Osteoblast (primary cell): ENCODE data around the gene MACROD2. TPM values are rescaled to one million over a fixed set of nuclear protein-coding genes. Genes with fewer than 3 reads are reported as not detected.

ENCODE experiments used
- DNase-seq: peaks from one replicate; pipeline ENCODE4 v3.0.0; 2011; ENCODE audit warnings: low spot score, mixed read lengths; ENCODE audit not compliant: insufficient read length; ENCODE audit errors: missing footprints
- H2AFZ ChIP-seq: 2 replicates; pipeline ENCODE4 v1.6.0; 2011; ENCODE audit warnings: mild to moderate bottlenecking, low read length
- H3K27ac ChIP-seq: 2 replicates; pipeline ENCODE4 v1.5.1; 2011; ENCODE audit warnings: mild to moderate bottlenecking, low read depth, low read length, moderate library complexity
- H3K27me3 ChIP-seq: 2 replicates; pipeline ENCODE4 v1.6.0; 2012; ENCODE audit warnings: mild to moderate bottlenecking, control low read depth, inconsistent platforms, low read length, moderate library complexity; ENCODE audit not compliant: insufficient read depth
- H3K36me3 ChIP-seq: 2 replicates; pipeline ENCODE4 v1.5.1; 2011; ENCODE audit warnings: mild to moderate bottlenecking, low read length, control low read depth, moderate library complexity; ENCODE audit not compliant: insufficient read depth
- H3K4me1 ChIP-seq: 2 replicates; pipeline ENCODE4 v1.5.1; 2011; ENCODE audit warnings: mild to moderate bottlenecking, low read length, control low read depth, moderate library complexity; ENCODE audit not compliant: insufficient read depth
- H3K4me2 ChIP-seq: 2 replicates; pipeline ENCODE4 v1.6.0; 2011; ENCODE audit warnings: mild to moderate bottlenecking, low read length; ENCODE audit not compliant: insufficient read depth
- H3K4me3 ChIP-seq: fragments of 200-600 bp; sonication (generic); 3 replicates; pipeline ENCODE4 v1.5.1; 2012; ENCODE audit warnings: mild to moderate bottlenecking, low read length, inconsistent platforms; ENCODE audit not compliant: insufficient read depth
- H3K79me2 ChIP-seq: 2 replicates; pipeline ENCODE4 v1.6.0; 2012; ENCODE audit warnings: mild to moderate bottlenecking, low read length, control low read depth, inconsistent platforms; ENCODE audit not compliant: insufficient read depth
- H3K9me3 ChIP-seq: 2 replicates; pipeline ENCODE4 v1.5.1; 2011; ENCODE audit warnings: low read depth, low read length, control low read depth
- H4K20me1 ChIP-seq: 2 replicates; pipeline ENCODE4 v1.6.0; 2012; ENCODE audit warnings: mild to moderate bottlenecking, low read length, control low read depth; ENCODE audit not compliant: insufficient read depth
- total RNA-seq: library from RNA; depleted of rRNA; stranded (reverse); fragments of >200 nt; gene quantifications from 2 replicates; pipeline ENCODE4 v1.2.3, GENCODE V29; 2012
- TF ChIP-seq, protein P1 (sequence below): IDR thresholded peaks from 2 replicates; pipeline ENCODE4 v1.5.1; 2011; ENCODE audit warnings: mild to moderate bottlenecking, low read depth, low read length, moderate library complexity; ENCODE audit errors: extremely low read depth

MACROD2 gene
- total RNA-seq, 1 donor, result 4.0 TPM

GRCh38 chr20:15346657-15347280 lies 1351.5 kb downstream of the MACROD2 start:
- Histone ChIP-seq H3K27ac (no peak overlapping the region), H3K36me3 (no peaks in the 10 kb centered on the region), H3K9me3 (no peaks in the 10 kb centered on the region), H4K20me1 (no peaks in the 10 kb centered on the region), H3K4me3 (no peak overlapping the region), H3K79me2 (no peaks in the 10 kb centered on the region), H3K27me3 (no peaks in the 10 kb centered on the region), H3K4me2 (no peak overlapping the region), H3K4me1 (no peaks in the 10 kb centered on the region), H2AFZ (no peak overlapping the region)
- TF ChIP-seq, protein P1, sequence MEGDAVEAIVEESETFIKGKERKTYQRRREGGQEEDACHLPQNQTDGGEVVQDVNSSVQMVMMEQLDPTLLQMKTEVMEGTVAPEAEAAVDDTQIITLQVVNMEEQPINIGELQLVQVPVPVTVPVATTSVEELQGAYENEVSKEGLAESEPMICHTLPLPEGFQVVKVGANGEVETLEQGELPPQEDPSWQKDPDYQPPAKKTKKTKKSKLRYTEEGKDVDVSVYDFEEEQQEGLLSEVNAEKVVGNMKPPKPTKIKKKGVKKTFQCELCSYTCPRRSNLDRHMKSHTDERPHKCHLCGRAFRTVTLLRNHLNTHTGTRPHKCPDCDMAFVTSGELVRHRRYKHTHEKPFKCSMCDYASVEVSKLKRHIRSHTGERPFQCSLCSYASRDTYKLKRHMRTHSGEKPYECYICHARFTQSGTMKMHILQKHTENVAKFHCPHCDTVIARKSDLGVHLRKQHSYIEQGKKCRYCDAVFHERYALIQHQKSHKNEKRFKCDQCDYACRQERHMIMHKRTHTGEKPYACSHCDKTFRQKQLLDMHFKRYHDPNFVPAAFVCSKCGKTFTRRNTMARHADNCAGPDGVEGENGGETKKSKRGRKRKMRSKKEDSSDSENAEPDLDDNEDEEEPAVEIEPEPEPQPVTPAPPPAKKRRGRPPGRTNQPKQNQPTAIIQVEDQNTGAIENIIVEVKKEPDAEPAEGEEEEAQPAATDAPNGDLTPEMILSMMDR, result no peak
- no peak for DNase-seq

- no peak overlapping the region for H2AFZ ChIP-seq
- H3K9me3 ChIP-seq, result no peaks in the 10 kb centered on the region
- no peaks in the 10 kb centered on the region for H3K79me2 ChIP-seq
- TF ChIP-seq, protein P1, result no peak
- H3K27me3 ChIP-seq, result no peaks in the 10 kb centered on the region
- H3K36me3 ChIP-seq, result no peaks in the 10 kb centered on the region
- H3K27ac ChIP-seq, result no peak overlapping the region
- no peaks in the 10 kb centered on the region for H3K4me1 ChIP-seq
- H3K4me2 ChIP-seq, result no peak overlapping the region
- no peaks in the 10 kb centered on the region for H4K20me1 ChIP-seq
- no peak for DNase-seq
- H3K4me3 ChIP-seq, result no peak overlapping the region
Measured at GRCh38 chr20:15359056-15359455, 1363.7 kb downstream of the MACROD2 start.

- H3K27ac ChIP-seq, result no peak overlapping the region
- no peaks in the 10 kb centered on the region for H3K79me2 ChIP-seq
- no peaks in the 10 kb centered on the region for H3K4me1 ChIP-seq
- H3K27me3 ChIP-seq, result no peaks in the 10 kb centered on the region
- H4K20me1 ChIP-seq, result no peaks in the 10 kb centered on the region
- no peak overlapping the region for H3K4me3 ChIP-seq
- H3K4me2 ChIP-seq, result no peak overlapping the region
- no peak overlapping the region for H2AFZ ChIP-seq
- no peaks in the 10 kb centered on the region for H3K36me3 ChIP-seq
- DNase-seq, result no peak
- no peaks in the 10 kb centered on the region for H3K9me3 ChIP-seq
- TF ChIP-seq, protein P1, result no peak
Measured at GRCh38 chr20:15362849-15363248, 1367.5 kb downstream of the MACROD2 start.

GRCh38 chr20:15364781-15365180 lies 1369.5 kb downstream of the MACROD2 start:
- Histone ChIP-seq H3K27me3 (no peaks in the 10 kb centered on the region), H3K36me3 (no peaks in the 10 kb centered on the region), H3K4me1 (no peaks in the 10 kb centered on the region), H3K4me2 (no peak overlapping the region), H3K4me3 (no peak overlapping the region), H3K27ac (no peak overlapping the region), H3K79me2 (no peaks in the 10 kb centered on the region), H3K9me3 (no peaks in the 10 kb centered on the region), H4K20me1 (no peaks in the 10 kb centered on the region), H2AFZ (no peak overlapping the region)
- TF ChIP-seq, protein P1, result no peak
- no peak for DNase-seq
